MM.1S (cell line): ENCODE data around the gene ATRN.

ENCODE experiments used
- DNase-seq: peaks from one replicate; pipeline ENCODE4 v3.0.0-alpha.2; 2015
- H2AFZ ChIP-seq: fragments of 300-600 bp; sonication (generic); 2 replicates; pipeline ENCODE4 v1.6.0; 2016; ENCODE audit warnings: antibody characterized with exemption, low read length
- H3F3A ChIP-seq: fragments of 300-600 bp; sonication (generic); 2 replicates; pipeline ENCODE4 v1.6.1; 2016; ENCODE audit warnings: mild to moderate bottlenecking, antibody characterized with exemption, low read length, moderate library complexity, mixed read lengths; ENCODE audit not compliant: insufficient read depth
- H3K27ac ChIP-seq: fragments of 300-600 bp; sonication (generic); 2 replicates; pipeline ENCODE4 v1.5.1; 2016; ENCODE audit warnings: mild to moderate bottlenecking, low read length
- H3K27me3 ChIP-seq: fragments of 300-600 bp; sonication (generic); replicated peaks from 2 replicates; pipeline ENCODE4 v1.6.0; 2016; ENCODE audit warnings: low read length; ENCODE audit not compliant: insufficient read depth
- H3K36me3 ChIP-seq: fragments of 300-600 bp; sonication (generic); replicated peaks from 2 replicates; pipeline ENCODE4 v1.6.1; 2016; ENCODE audit warnings: mild to moderate bottlenecking, low read length, mixed read lengths; ENCODE audit not compliant: insufficient read depth
- H3K4me1 ChIP-seq: fragments of 300-600 bp; sonication (generic); 2 replicates; pipeline ENCODE4 v1.6.1; 2016; ENCODE audit warnings: low read length, mixed read lengths
- H3K4me2 ChIP-seq: fragments of 300-600 bp; sonication (generic); 2 replicates; pipeline ENCODE4 v1.6.0; 2016; ENCODE audit warnings: low read depth, low read length
- H3K4me3 ChIP-seq: fragments of 300-600 bp; sonication (generic); 2 replicates; pipeline ENCODE4 v1.5.1; 2016; ENCODE audit warnings: low read length, mixed read lengths
- H3K79me2 ChIP-seq: fragments of 300-600 bp; sonication (generic); 2 replicates; pipeline ENCODE4 v1.6.1; 2016; ENCODE audit warnings: mixed run types, low read length, mixed read lengths
- H3K9ac ChIP-seq: fragments of 300-600 bp; sonication (generic); 2 replicates; pipeline ENCODE4 v1.6.1; 2016; ENCODE audit warnings: low read length, mixed read lengths
- H3K9me2 ChIP-seq: fragments of 300-600 bp; sonication (generic); replicated peaks from 2 replicates; pipeline ENCODE4 v1.6.1; 2016; ENCODE audit warnings: mild to moderate bottlenecking, low read length, mixed read lengths; ENCODE audit not compliant: insufficient read depth
- H3K9me3 ChIP-seq: fragments of 300-600 bp; sonication (generic); replicated peaks from 2 replicates; pipeline ENCODE4 v1.6.1; 2016; ENCODE audit warnings: mild to moderate bottlenecking, low read length, mixed read lengths; ENCODE audit not compliant: insufficient read depth
- H4K20me1 ChIP-seq: fragments of 300-600 bp; sonication (generic); 2 replicates; pipeline ENCODE4 v1.6.1; 2016; ENCODE audit warnings: mild to moderate bottlenecking, low read length, moderate library complexity, mixed read lengths; ENCODE audit not compliant: insufficient read depth
- CTCF ChIP-seq: fragments of 300-600 bp; sonication (generic); IDR thresholded peaks from 2 replicates; pipeline ENCODE4 v1.5.1; 2016; ENCODE audit warnings: antibody characterized with exemption, low read length, mixed read lengths
- EZH2 ChIP-seq: fragments of 300-600 bp; sonication (generic); optimal IDR thresholded peaks from 2 replicates; pipeline ENCODE3; 2017; ENCODE audit warnings: low read depth, mild to moderate bottlenecking, antibody characterized with exemption, low read length, mixed read lengths
- EZH2phosphoT487 ChIP-seq: fragments of 300-600 bp; sonication (generic); IDR thresholded peaks from 2 replicates; pipeline ENCODE4 v1.6.1; 2018; ENCODE audit warnings: antibody characterized with exemption, low read length

ATRN gene

DNA sequence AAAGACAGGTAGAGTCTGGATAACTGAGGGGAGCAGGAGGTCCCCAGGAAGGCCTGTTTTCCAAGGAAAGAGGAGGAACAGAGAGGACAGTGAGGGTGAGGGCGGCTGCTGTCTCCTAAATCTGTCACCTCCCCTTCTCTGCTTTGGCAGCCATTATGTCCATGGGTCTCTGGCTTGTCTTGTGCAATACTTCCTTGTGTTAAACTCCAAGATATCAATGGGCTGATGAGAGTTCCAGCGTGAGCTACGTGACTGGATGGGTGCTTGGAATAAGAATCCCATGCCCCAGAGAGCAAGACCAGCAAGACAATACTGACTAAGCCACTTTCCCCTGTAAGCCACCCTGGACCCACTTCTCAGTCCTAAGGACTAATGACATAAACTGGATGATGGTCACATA, 37.1 kb upstream of the ATRN start:
- no peak for TF ChIP-seq EZH2phosphoT487
- TF ChIP-seq CTCF = no peak
- TF ChIP-seq EZH2 = no peak
- Histone ChIP-seq H3K9ac (no peak overlapping the region), H3K36me3 (no peaks in the 10 kb centered on the region), H3K4me2 (no peak overlapping the region), H3F3A (no peaks in the 10 kb centered on the region), H3K4me1 (no peaks in the 10 kb centered on the region), H4K20me1 (no peaks in the 10 kb centered on the region), H2AFZ (no peak overlapping the region), H3K27ac (no peak overlapping the region), H3K27me3 (no peaks in the 10 kb centered on the region), H3K79me2 (no peaks in the 10 kb centered on the region), H3K4me3 (no peak overlapping the region), H3K9me3 (no peaks in the 10 kb centered on the region), H3K9me2 (no peaks in the 10 kb centered on the region)
- DNase-seq = no peak

GRCh38 chr20:3434232-3434631, 36.6 kb upstream of the ATRN start:
- H2AFZ ChIP-seq = no peak overlapping the region
- H3K79me2 ChIP-seq = no peaks in the 10 kb centered on the region
- H3K27me3 ChIP-seq = no peaks in the 10 kb centered on the region
- no peak for TF ChIP-seq CTCF
- TF ChIP-seq EZH2phosphoT487 = no peak
- TF ChIP-seq EZH2 = no peak
- no peaks in the 10 kb centered on the region for H3K4me1 ChIP-seq
- H4K20me1 ChIP-seq = no peaks in the 10 kb centered on the region
- H3K9me2 ChIP-seq = no peaks in the 10 kb centered on the region
- no peak for DNase-seq
- H3K4me2 ChIP-seq = no peak overlapping the region
- H3K4me3 ChIP-seq = no peak overlapping the region
- no peaks in the 10 kb centered on the region for H3K36me3 ChIP-seq
- no peak overlapping the region for H3K27ac ChIP-seq
- H3K9me3 ChIP-seq = no peaks in the 10 kb centered on the region
- H3K9ac ChIP-seq = no peak overlapping the region
- no peaks in the 10 kb centered on the region for H3F3A ChIP-seq

- DNase-seq = no peak
- H3K27ac ChIP-seq = no peak overlapping the region
- H3K4me2 ChIP-seq = no peak overlapping the region
- no peaks in the 10 kb centered on the region for H3K27me3 ChIP-seq
- H3K4me1 ChIP-seq = no peaks in the 10 kb centered on the region
- H3K79me2 ChIP-seq = no peaks in the 10 kb centered on the region
- no peaks in the 10 kb centered on the region for H3K9me2 ChIP-seq
- H3K9ac ChIP-seq = no peak overlapping the region
- H3F3A ChIP-seq = no peaks in the 10 kb centered on the region
- H2AFZ ChIP-seq = no peak overlapping the region
- no peaks in the 10 kb centered on the region for H4K20me1 ChIP-seq
- TF ChIP-seq EZH2 = no peak
- no peak for TF ChIP-seq EZH2phosphoT487
- TF ChIP-seq CTCF = no peak
- no peaks in the 10 kb centered on the region for H3K36me3 ChIP-seq
- no peak overlapping the region for H3K4me3 ChIP-seq
- no peaks in the 10 kb centered on the region for H3K9me3 ChIP-seq
Measured at GRCh38 chr20:3436864-3437574, 33.8 kb upstream of the ATRN start.
